A673 (cell line): ENCODE measurements around the gene ARHGEF6.

ENCODE experiments used
- CTCF ChIP-seq: fragments of 300-800, 200-600 bp; sonication (generic); conservative IDR thresholded peaks from 2 replicates; pipeline ENCODE4 v1.5.1; 2017; ENCODE audit warnings: low read depth, mild to moderate bottlenecking, antibody characterized with exemption, low read length, moderate library complexity, mixed read lengths
- EZH2 ChIP-seq: fragments of 200-600 bp; sonication (generic); IDR thresholded peaks from 2 replicates; pipeline ENCODE4 v1.6.1; 2017; ENCODE audit warnings: borderline replicate concordance, low read depth, mild to moderate bottlenecking, mixed read lengths, antibody characterized with exemption, low read length; ENCODE audit not compliant: poor library complexity, severe bottlenecking

GRCh38 chrX:136679531-136679930, 101.2 kb downstream of the ARHGEF6 start:
- no peak for TF ChIP-seq CTCF
- no peak for TF ChIP-seq EZH2
